ENCODE results near the gene ZBTB33. TPM values are rescaled to one million over a fixed set of nuclear protein-coding genes. Genes with fewer than 3 reads are reported as not detected.
A peak's percentile ranks its signal among the peaks of the same experiment; 100 is the strongest.

ZBTB33 gene
- total RNA-seq, 2 experiments from 2014 or later: 13.9 to 14.0 TPM

GRCh38 chrX:120244395-120244734 lies 6.2 kb upstream of the ZBTB33 start:
- Mint-ChIP-seq H3K4me3 (peak overlapping the region; percentile 90), H3K4me1 (peaks cover 19% of the 10 kb centered on the region), H3K27ac (peak overlapping the region; percentile 88), H3K36me3 (no peaks in the 10 kb centered on the region), H3K27me3 (no peaks in the 10 kb centered on the region), H3K9me3 (no peaks in the 10 kb centered on the region)
- DNase-seq: no peak

DNA sequence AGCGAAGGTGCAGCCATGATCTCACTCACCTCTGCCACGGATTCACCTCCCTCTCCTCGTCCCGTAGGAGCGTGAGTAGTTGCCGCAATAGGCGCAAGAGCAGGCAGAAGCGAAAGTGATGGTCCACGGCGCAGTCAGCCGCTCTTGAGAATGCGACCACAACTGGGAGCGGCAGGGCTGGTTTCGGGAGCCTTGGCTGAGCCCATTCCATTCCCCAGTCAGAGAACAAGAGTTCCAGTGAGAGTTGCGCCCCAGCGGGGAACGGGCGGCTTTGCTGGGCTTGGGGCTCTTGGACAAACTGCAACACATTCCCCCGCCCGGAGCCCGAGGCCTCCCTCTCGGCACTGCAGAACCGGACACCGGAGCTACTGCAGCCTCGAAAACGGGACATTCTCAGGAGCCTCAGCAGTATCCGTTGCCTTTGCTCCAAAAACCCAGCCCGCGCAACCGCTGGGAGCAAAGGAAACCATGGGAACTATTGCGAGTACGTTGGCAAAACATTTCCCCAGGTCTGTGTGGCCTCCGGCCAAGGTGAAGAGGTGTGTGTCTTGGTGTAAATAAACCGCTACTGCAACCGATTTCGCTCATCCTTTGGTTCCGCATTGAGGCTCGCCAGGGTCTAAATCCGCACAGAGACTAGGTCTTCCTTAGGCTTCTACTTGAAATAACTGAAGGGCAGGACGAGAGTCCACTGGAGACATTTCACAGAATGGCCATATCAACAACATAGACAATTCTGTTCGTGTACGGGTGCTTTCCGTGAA lies 5.7 kb upstream of the ZBTB33 start:
- Mint-ChIP-seq H3K27ac (peak overlapping the region; percentile 88), H3K27me3 (no peaks in the 10 kb centered on the region), H3K4me1 (peaks cover 19% of the 10 kb centered on the region), H3K9me3 (no peaks in the 10 kb centered on the region), H3K4me3 (peak overlapping the region; percentile 90), H3K36me3 (no peaks in the 10 kb centered on the region)
- DNase-seq: peak; percentile 56

- Mint-ChIP-seq H3K9me3 (no peaks in the 10 kb centered on the region), H3K36me3 (peaks cover 20% of the 10 kb centered on the region), H3K4me3 (peak overlapping the region; percentile 91), H3K27me3 (no peaks in the 10 kb centered on the region), H3K4me1 (peaks cover 25% of the 10 kb centered on the region), H3K27ac (peak overlapping the region; percentile 94)
- DNase-seq: peak; percentile 14
Measured at GRCh38 chrX:120251471-120252011, 929 bp downstream of the ZBTB33 start.

- no peak for DNase-seq
- no peaks in the 10 kb centered on the region for H3K9me3 Mint-ChIP-seq
- H3K36me3 Mint-ChIP-seq: peaks cover 25% of the 10 kb centered on the region
- H3K27me3 Mint-ChIP-seq: no peaks in the 10 kb centered on the region
- no peak overlapping the region for H3K4me3 Mint-ChIP-seq
- no peak overlapping the region for H3K27ac Mint-ChIP-seq
- peaks cover 22% of the 10 kb centered on the region for H3K4me1 Mint-ChIP-seq
Measured at GRCh38 chrX:120253784-120254183, 3.2 kb downstream of the ZBTB33 start.

DNA sequence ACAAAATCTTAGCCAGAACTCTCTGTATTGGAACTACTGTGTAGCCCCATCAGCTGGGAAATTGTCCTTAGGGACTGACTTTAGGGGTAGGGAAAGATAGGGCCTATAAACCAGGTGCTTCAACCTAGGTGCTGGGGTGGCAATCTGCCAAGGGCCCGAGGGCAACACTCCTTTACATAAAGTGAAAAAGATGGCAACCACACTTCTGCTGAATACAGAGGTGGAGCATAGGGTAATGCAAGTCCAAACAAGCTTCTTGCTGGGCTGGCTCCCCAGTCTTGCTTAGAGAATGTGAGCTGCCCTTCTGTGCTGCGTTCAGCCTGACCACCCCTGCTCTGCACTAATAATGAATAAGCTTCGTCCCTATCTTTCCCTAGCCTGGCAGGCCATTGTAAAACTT lies 9.8 kb downstream of the ZBTB33 start:
- Mint-ChIP-seq H3K36me3 (peaks cover 5% of the 10 kb centered on the region), H3K27ac (no peak overlapping the region), H3K27me3 (no peaks in the 10 kb centered on the region), H3K4me1 (peaks cover 6% of the 10 kb centered on the region), H3K9me3 (no peaks in the 10 kb centered on the region), H3K4me3 (no peak overlapping the region)
- no peak for DNase-seq

DNA sequence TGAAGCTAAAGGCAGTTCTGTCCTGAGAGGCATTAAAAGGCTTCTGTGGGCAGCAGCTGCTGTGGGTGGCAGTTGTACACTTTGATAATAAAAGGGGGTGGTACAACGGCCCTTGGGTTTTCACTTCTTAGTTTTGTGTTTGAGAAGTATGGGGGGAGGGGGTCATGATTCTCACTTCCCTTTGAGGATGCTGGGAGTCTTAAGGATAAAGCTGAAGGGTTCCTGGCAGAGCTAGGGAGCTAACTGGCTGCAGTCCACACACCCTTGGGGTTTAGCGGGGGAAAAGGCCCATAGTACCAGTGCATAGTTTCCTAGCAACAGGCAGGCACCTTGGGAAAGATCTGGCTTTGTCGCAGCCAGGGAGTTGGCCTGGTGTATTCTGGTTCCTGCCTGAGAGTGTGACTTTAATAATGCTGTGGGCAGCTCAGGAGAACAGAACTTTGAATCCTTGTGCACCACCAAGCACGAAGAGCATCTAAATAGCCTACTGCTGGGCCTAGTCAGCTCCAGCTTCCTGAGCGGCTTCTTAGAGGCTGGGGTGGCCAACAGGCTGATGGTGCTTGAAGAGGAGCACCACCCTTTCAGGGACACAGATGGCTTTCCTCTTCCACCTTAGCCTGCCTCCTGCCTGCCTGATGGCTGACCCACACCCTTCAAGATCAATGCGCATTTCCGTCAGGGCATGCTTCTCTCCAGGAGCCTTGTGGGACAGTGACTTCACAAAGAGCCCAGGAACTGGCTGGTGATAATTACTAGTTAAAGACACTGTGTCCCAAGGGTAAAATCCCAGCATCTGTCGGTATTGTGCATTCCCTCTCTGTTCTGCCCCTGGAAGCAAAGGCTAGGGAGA lies 12.5 kb downstream of the ZBTB33 start:
- Mint-ChIP-seq H3K36me3 (peaks cover 2% of the 10 kb centered on the region), H3K9me3 (no peaks in the 10 kb centered on the region), H3K27ac (no peak overlapping the region), H3K27me3 (no peaks in the 10 kb centered on the region), H3K4me1 (no peaks in the 10 kb centered on the region), H3K4me3 (no peak overlapping the region)
- DNase-seq: no peak

DNA sequence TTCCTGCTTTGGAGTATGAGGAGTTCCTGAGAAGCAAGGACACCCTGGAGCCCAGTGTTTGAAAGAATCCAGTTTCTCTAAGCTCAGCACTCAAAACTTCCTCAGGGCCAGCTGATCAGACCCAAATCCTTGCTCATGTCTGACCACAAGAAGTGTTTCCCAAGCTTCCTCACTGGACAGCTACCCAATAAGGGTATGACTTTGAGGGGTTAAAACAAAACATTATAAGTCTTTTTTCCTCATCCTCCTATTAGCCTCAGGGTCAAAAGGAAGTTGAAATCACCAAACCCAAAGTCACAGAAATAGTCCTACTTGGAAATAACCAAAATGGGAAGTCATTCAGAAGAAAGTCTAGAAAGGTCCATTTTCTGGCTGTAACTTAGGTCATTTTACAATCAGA lies 13.7 kb downstream of the ZBTB33 start:
- Mint-ChIP-seq H3K9me3 (no peaks in the 10 kb centered on the region), H3K36me3 (no peaks in the 10 kb centered on the region), H3K27ac (no peak overlapping the region), H3K4me3 (no peak overlapping the region), H3K27me3 (no peaks in the 10 kb centered on the region), H3K4me1 (peaks cover 2% of the 10 kb centered on the region)
- no peak for DNase-seq

DNA sequence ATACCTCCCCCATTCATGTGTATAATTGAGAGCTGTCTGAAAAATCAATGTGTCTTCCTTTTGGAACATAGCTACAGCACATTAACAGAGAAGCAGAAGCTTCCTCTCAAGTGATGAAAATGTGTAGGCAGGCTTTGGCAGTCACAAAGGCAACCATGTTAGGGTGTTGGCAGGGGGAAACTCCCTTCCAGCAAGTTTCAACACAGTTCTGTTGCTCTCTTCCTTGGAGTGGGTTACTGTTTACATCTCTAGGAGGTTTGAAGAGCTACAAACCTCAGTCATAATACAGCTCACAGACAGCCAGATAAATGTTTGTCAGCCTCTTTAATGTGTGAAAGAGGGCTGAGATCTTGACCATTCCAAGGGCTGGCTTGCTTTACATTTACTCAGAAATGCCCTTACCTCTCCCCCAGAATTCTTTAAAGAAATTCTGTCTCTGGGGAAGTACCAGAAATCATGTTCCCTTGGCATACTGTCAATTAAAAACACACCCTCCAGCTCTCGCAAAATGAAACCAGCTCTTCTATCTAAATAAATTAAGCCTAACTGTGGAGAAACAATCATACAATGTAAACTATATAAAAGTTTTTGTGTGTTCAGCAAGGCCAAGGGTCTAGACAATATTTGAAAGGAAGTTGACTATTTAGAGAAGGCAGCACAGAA lies 18.9 kb downstream of the ZBTB33 start:
- no peaks in the 10 kb centered on the region for H3K27me3 Mint-ChIP-seq
- H3K4me1 Mint-ChIP-seq: peaks cover 9% of the 10 kb centered on the region
- peaks cover 2% of the 10 kb centered on the region for H3K9me3 Mint-ChIP-seq
- no peaks in the 10 kb centered on the region for H3K36me3 Mint-ChIP-seq
- peak overlapping the region; percentile 70 for H3K27ac Mint-ChIP-seq
- no peak overlapping the region for H3K4me3 Mint-ChIP-seq
- no peak for DNase-seq

DNA sequence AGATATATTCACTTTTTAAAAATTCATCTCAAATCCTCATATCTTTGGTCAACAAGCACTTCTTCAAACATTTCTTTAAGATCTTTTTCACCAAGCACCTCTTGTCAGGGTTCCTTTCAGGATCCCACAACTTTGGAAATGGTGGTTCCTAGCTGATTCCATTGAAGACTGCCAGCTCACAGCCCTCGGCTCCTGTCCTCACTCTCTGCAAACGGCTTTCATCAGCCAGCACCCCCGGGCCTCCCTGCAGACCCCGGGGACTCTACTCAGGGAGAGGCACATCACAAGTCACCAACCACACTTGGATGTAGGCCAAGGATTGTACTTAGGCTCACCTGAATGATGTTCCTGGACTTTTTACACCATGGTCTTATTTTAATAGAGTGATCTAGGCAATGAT lies 20.0 kb downstream of the ZBTB33 start:
- Mint-ChIP-seq H3K9me3 (peaks cover 2% of the 10 kb centered on the region), H3K36me3 (no peaks in the 10 kb centered on the region)

GRCh38 chrX:120271218-120271617 lies 20.6 kb downstream of the ZBTB33 start:
- H3K27me3 Mint-ChIP-seq: no peaks in the 10 kb centered on the region
- H3K4me1 Mint-ChIP-seq: peaks cover 9% of the 10 kb centered on the region
- no peak overlapping the region for H3K4me3 Mint-ChIP-seq
- H3K36me3 Mint-ChIP-seq: no peaks in the 10 kb centered on the region
- peaks cover 2% of the 10 kb centered on the region for H3K9me3 Mint-ChIP-seq
- no peak overlapping the region for H3K27ac Mint-ChIP-seq
- DNase-seq: no peak

More for the DNA sequence above, 20.0 kb downstream of the ZBTB33 start:
- H3K4me3 Mint-ChIP-seq: no peak overlapping the region
- H3K27me3 Mint-ChIP-seq: no peaks in the 10 kb centered on the region
- H3K27ac Mint-ChIP-seq: no peak overlapping the region
- no peak for DNase-seq
- H3K4me1 Mint-ChIP-seq: peaks cover 9% of the 10 kb centered on the region

DNA sequence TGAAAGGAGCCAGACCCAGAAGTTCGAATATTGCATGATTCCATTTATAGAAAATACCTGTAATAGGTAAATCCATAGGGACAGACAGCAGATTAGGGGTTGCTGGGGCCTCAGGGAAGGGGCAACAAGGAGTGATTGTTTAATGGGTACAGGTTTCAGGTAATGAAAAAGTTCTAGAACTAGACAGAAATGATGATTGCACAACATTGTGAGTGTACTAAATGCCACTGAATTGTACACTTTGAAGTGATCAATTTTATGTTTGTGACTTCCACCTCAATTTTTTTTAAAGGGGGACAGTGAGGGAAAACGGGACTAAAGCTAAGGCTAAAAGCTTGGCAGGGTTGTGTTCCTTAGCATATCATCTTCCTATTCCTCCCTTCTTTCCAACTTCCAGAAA lies 23.5 kb downstream of the ZBTB33 start:
- H3K27me3 Mint-ChIP-seq: no peaks in the 10 kb centered on the region
- no peak overlapping the region for H3K4me3 Mint-ChIP-seq
- no peak for DNase-seq
- H3K4me1 Mint-ChIP-seq: peaks cover 9% of the 10 kb centered on the region
- peaks cover 2% of the 10 kb centered on the region for H3K9me3 Mint-ChIP-seq
- H3K27ac Mint-ChIP-seq: no peak overlapping the region
- no peaks in the 10 kb centered on the region for H3K36me3 Mint-ChIP-seq

- Mint-ChIP-seq H3K9me3 (no peaks in the 10 kb centered on the region), H3K36me3 (no peaks in the 10 kb centered on the region), H3K27me3 (no peaks in the 10 kb centered on the region), H3K27ac (no peak overlapping the region), H3K4me1 (peaks cover 2% of the 10 kb centered on the region), H3K4me3 (no peak overlapping the region)
- DNase-seq: no peak
Measured at GRCh38 chrX:120274958-120275357, 24.3 kb downstream of the ZBTB33 start.

GRCh38 chrX:120281021-120281624 lies 30.5 kb downstream of the ZBTB33 start:
- Mint-ChIP-seq H3K4me3 (no peak overlapping the region), H3K27me3 (no peaks in the 10 kb centered on the region), H3K36me3 (no peaks in the 10 kb centered on the region), H3K27ac (no peak overlapping the region), H3K4me1 (no peaks in the 10 kb centered on the region), H3K9me3 (no peaks in the 10 kb centered on the region)
- DNase-seq: no peak

DNA sequence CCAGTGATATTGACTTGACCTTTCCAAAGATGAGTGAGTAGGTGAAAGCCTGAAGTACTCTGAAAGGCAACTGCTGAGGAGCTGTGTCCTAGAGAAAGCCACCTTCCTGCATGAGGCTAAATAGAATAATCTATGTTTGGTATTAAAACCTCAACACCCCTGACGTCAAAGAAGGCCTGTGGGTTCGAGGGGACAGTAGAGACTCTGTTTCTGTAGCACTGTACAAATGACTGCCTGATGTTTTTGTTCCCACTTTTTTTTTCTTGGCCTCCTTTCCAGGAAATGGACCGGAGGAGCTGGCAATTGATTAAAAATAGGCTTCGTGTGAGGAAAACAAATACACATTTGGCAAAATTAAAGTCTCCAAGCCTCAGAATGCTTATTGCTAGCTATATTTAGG lies 31.1 kb downstream of the ZBTB33 start:
- no peaks in the 10 kb centered on the region for H3K9me3 Mint-ChIP-seq
- no peak overlapping the region for H3K4me3 Mint-ChIP-seq
- no peak overlapping the region for H3K27ac Mint-ChIP-seq
- no peaks in the 10 kb centered on the region for H3K4me1 Mint-ChIP-seq
- no peaks in the 10 kb centered on the region for H3K36me3 Mint-ChIP-seq
- H3K27me3 Mint-ChIP-seq: no peaks in the 10 kb centered on the region
- no peak for DNase-seq

DNA sequence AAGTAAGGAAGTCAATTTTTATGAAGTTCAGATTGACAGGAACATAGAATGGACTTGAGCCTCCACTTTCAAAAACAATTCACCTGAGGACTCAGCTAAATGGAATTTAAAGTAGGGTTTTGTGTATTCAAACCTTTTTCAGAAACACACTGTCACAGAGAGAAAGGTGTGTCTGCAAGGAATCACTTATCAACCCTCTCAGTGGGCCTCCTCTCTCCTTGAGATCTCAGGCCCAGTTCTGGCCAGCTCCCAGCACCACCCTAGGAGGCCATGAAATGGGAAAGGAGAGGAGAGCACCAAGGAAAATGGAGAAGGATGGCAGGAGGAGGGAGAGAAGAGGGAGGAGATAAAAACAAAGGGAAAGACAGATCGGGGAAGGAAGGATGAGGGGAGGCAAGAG lies 32.1 kb downstream of the ZBTB33 start:
- Mint-ChIP-seq H3K4me3 (no peak overlapping the region), H3K36me3 (no peaks in the 10 kb centered on the region), H3K4me1 (peaks cover 4% of the 10 kb centered on the region), H3K27ac (no peak overlapping the region), H3K9me3 (no peaks in the 10 kb centered on the region), H3K27me3 (no peaks in the 10 kb centered on the region)
- no peak for DNase-seq
